ENCODE results near the gene DNM2.

Gene DNM2

GRCh38 chr19:10812196-10812595, 94.3 kb downstream of the DNM2 start:
- Histone ChIP-seq H2BK120ac (ENCODE audit: insufficient read depth, low read length, poor library complexity) (no peak overlapping the region), H3K14ac (ENCODE audit: low read length) (no peak overlapping the region), H3K4me2 (ENCODE audit: low read length) (no peak overlapping the region), H4K91ac (ENCODE audit: low read depth, low read length) (no peak overlapping the region), H3K27ac (ENCODE audit: low read depth, low read length) (no peak overlapping the region), H3K4ac (ENCODE audit: low read depth, low read length) (no peak overlapping the region), H3K4me1 (ENCODE audit: control insufficient read depth in 1 of 2, insufficient read depth in 2 of 2, low read length in 2 of 2) (peaks cover 4 to 8% of the 10 kb centered on the region in 2 experiments), H2AK5ac (ENCODE audit: low read length) (no peak overlapping the region), H3K4me3 (ENCODE audit: low read depth, low read length) (no peak overlapping the region), H3K9ac (ENCODE audit: low read length) (no peak overlapping the region), H3K79me2 (ENCODE audit: control insufficient read depth, insufficient read depth, low read length, poor library complexity) (no peaks in the 10 kb centered on the region), H4K12ac (ENCODE audit: low read depth, low read length) (peak overlapping the region; percentile 31), H3K23ac (ENCODE audit: low read length) (no peak overlapping the region), H3K18ac (ENCODE audit: low read length) (no peak overlapping the region), H3K79me1 (ENCODE audit: low read length) (no peaks in the 10 kb centered on the region), H3K27me3 (ENCODE audit: insufficient read depth, low read length) (no peaks in the 10 kb centered on the region), H2BK5ac (ENCODE audit: low read depth, low read length, poor library complexity) (no peak overlapping the region), H3K36me3 (ENCODE audit: control insufficient read depth in 1 of 2, insufficient read depth in 2 of 2, low read length in 2 of 2) (peaks cover 53 to 65% of the 10 kb centered on the region in 2 experiments), H2BK12ac (ENCODE audit: low read length) (no peak overlapping the region), H2AFZ (ENCODE audit: insufficient read depth, low read length, poor library complexity) (no peak overlapping the region), H4K8ac (ENCODE audit: low read depth, low read length) (no peak overlapping the region), H3K9me3 (ENCODE audit: insufficient read depth, low read depth, low read length) (peaks cover 3% of the 10 kb centered on the region)
- no CpG with 5 or more reads among the region's 19 CpGs for WGBS (ENCODE audit: extremely low coverage, insufficient coverage, insufficient read length)
- DNase-seq: no peak

GRCh38 chr19:10812902-10813404, 95.1 kb downstream of the DNM2 start:
- Histone ChIP-seq H3K23ac (ENCODE audit: low read length) (no peak overlapping the region), H2AFZ (ENCODE audit: insufficient read depth, low read length, poor library complexity) (no peak overlapping the region), H2BK12ac (ENCODE audit: low read length) (no peak overlapping the region), H2BK5ac (ENCODE audit: low read depth, low read length, poor library complexity) (no peak overlapping the region), H3K79me1 (ENCODE audit: low read length) (no peaks in the 10 kb centered on the region), H3K27ac (ENCODE audit: low read depth, low read length) (no peak overlapping the region), H3K4me1 (ENCODE audit: control insufficient read depth in 1 of 2, insufficient read depth in 2 of 2, low read length in 2 of 2) (peaks cover 4 to 8% of the 10 kb centered on the region in 2 experiments), H4K91ac (ENCODE audit: low read depth, low read length) (no peak overlapping the region), H3K4me3 (ENCODE audit: low read depth, low read length) (no peak overlapping the region), H3K9me3 (ENCODE audit: insufficient read depth, low read depth, low read length) (peaks cover 3% of the 10 kb centered on the region), H3K79me2 (ENCODE audit: control insufficient read depth, insufficient read depth, low read length, poor library complexity) (no peaks in the 10 kb centered on the region), H4K8ac (ENCODE audit: low read depth, low read length) (no peak overlapping the region), H3K14ac (ENCODE audit: low read length) (no peak overlapping the region), H3K18ac (ENCODE audit: low read length) (no peak overlapping the region), H4K12ac (ENCODE audit: low read depth, low read length) (no peak overlapping the region), H3K4me2 (ENCODE audit: low read length) (no peak overlapping the region), H3K36me3 (ENCODE audit: control insufficient read depth in 1 of 2, insufficient read depth in 2 of 2, low read length in 2 of 2) (peaks cover 55 to 66% of the 10 kb centered on the region in 2 experiments), H2AK5ac (ENCODE audit: low read length) (no peak overlapping the region), H2BK120ac (ENCODE audit: insufficient read depth, low read length, poor library complexity) (no peak overlapping the region), H3K4ac (ENCODE audit: low read depth, low read length) (no peak overlapping the region), H3K9ac (ENCODE audit: low read length) (no peak overlapping the region), H3K27me3 (ENCODE audit: insufficient read depth, low read length) (no peaks in the 10 kb centered on the region)
- WGBS (ENCODE audit: extremely low coverage, insufficient coverage, insufficient read length): no CpG with 5 or more reads among the region's 9 CpGs
- DNase-seq: peak; percentile 51 to 64

GRCh38 chr19:10815007-10815536, 97.2 kb downstream of the DNM2 start:
- H2AK5ac ChIP-seq (ENCODE audit: low read length): no peak overlapping the region
- no peaks in the 10 kb centered on the region for H3K27me3 ChIP-seq (ENCODE audit: insufficient read depth, low read length)
- no peak overlapping the region for H4K8ac ChIP-seq (ENCODE audit: low read depth, low read length)
- peaks cover 4 to 8% of the 10 kb centered on the region in 2 experiments for H3K4me1 ChIP-seq (ENCODE audit: control insufficient read depth in 1 of 2, insufficient read depth in 2 of 2, low read length in 2 of 2)
- H3K79me1 ChIP-seq (ENCODE audit: low read length): no peaks in the 10 kb centered on the region
- no peak overlapping the region for H3K4ac ChIP-seq (ENCODE audit: low read depth, low read length)
- H4K91ac ChIP-seq (ENCODE audit: low read depth, low read length): no peak overlapping the region
- H3K4me2 ChIP-seq (ENCODE audit: low read length): no peak overlapping the region
- H4K12ac ChIP-seq (ENCODE audit: low read depth, low read length): no peak overlapping the region
- H2BK120ac ChIP-seq (ENCODE audit: insufficient read depth, low read length, poor library complexity): no peak overlapping the region
- no peak overlapping the region for H2BK12ac ChIP-seq (ENCODE audit: low read length)
- H3K27ac ChIP-seq (ENCODE audit: low read depth, low read length): no peak overlapping the region
- no peaks in the 10 kb centered on the region for H3K79me2 ChIP-seq (ENCODE audit: control insufficient read depth, insufficient read depth, low read length, poor library complexity)
- DNase-seq: no peak
- H3K18ac ChIP-seq (ENCODE audit: low read length): no peak overlapping the region
- H3K4me3 ChIP-seq (ENCODE audit: low read depth, low read length): no peak overlapping the region
- no peak overlapping the region for H2BK5ac ChIP-seq (ENCODE audit: low read depth, low read length, poor library complexity)
- no peak overlapping the region for H3K9ac ChIP-seq (ENCODE audit: low read length)
- H3K23ac ChIP-seq (ENCODE audit: low read length): no peak overlapping the region
- H2AFZ ChIP-seq (ENCODE audit: insufficient read depth, low read length, poor library complexity): no peak overlapping the region
- H3K14ac ChIP-seq (ENCODE audit: low read length): no peak overlapping the region
- peaks cover 58 to 68% of the 10 kb centered on the region in 2 experiments for H3K36me3 ChIP-seq (ENCODE audit: control insufficient read depth in 1 of 2, insufficient read depth in 2 of 2, low read length in 2 of 2)
- peaks cover 3% of the 10 kb centered on the region for H3K9me3 ChIP-seq (ENCODE audit: insufficient read depth, low read depth, low read length)
- no CpG with 5 or more reads among the region's 9 CpGs for WGBS (ENCODE audit: extremely low coverage, insufficient coverage, insufficient read length)

GRCh38 chr19:10815969-10816644, 98.2 kb downstream of the DNM2 start:
- Histone ChIP-seq H3K4me1 (ENCODE audit: control insufficient read depth in 1 of 2, insufficient read depth in 2 of 2, low read length in 2 of 2) (peaks cover 4 to 8% of the 10 kb centered on the region in 2 experiments), H4K12ac (ENCODE audit: low read depth, low read length) (no peak overlapping the region), H3K14ac (ENCODE audit: low read length) (no peak overlapping the region), H3K9ac (ENCODE audit: low read length) (no peak overlapping the region), H2BK5ac (ENCODE audit: low read depth, low read length, poor library complexity) (no peak overlapping the region), H3K9me3 (ENCODE audit: insufficient read depth, low read depth, low read length) (peaks cover 2% of the 10 kb centered on the region), H3K4me2 (ENCODE audit: low read length) (no peak overlapping the region), H3K27ac (ENCODE audit: low read depth, low read length) (no peak overlapping the region), H2BK120ac (ENCODE audit: insufficient read depth, low read length, poor library complexity) (no peak overlapping the region), H3K27me3 (ENCODE audit: insufficient read depth, low read length) (no peaks in the 10 kb centered on the region), H3K79me1 (ENCODE audit: low read length) (no peaks in the 10 kb centered on the region), H2AK5ac (ENCODE audit: low read length) (no peak overlapping the region), H4K91ac (ENCODE audit: low read depth, low read length) (no peak overlapping the region), H3K4me3 (ENCODE audit: low read depth, low read length) (no peak overlapping the region), H4K8ac (ENCODE audit: low read depth, low read length) (no peak overlapping the region), H2AFZ (ENCODE audit: insufficient read depth, low read length, poor library complexity) (no peak overlapping the region), H3K79me2 (ENCODE audit: control insufficient read depth, insufficient read depth, low read length, poor library complexity) (no peaks in the 10 kb centered on the region), H3K4ac (ENCODE audit: low read depth, low read length) (no peak overlapping the region), H3K23ac (ENCODE audit: low read length) (no peak overlapping the region), H2BK12ac (ENCODE audit: low read length) (no peak overlapping the region), H3K18ac (ENCODE audit: low read length) (no peak overlapping the region), H3K36me3 (ENCODE audit: control insufficient read depth in 1 of 2, insufficient read depth in 2 of 2, low read length in 2 of 2) (peaks cover 58 to 68% of the 10 kb centered on the region in 2 experiments)
- no peak for DNase-seq
- no CpG with 5 or more reads among the region's 21 CpGs for WGBS (ENCODE audit: extremely low coverage, insufficient coverage, insufficient read length)
